Smooth muscle cell (in vitro differentiated cells): ENCODE results near the gene USP25. TPM values are rescaled to one million over a fixed set of nuclear protein-coding genes. Genes with fewer than 3 reads are reported as not detected.

Source experiments
- DNase-seq: peaks from one replicate; lab custom pipeline; 2025; ENCODE audit not compliant: unreplicated experiment; lab: John Stamatoyannopoulos, UW
- H2AFZ ChIP-seq: fragments of 200-600 bp; sonication (generic); 2 replicates; pipeline ENCODE4 v1.6.0; 2016; ENCODE audit warnings: antibody characterized with exemption, low read depth, mild to moderate bottlenecking
- H3F3A ChIP-seq: fragments of 200-600 bp; sonication (generic); 2 replicates; pipeline ENCODE4 v1.6.0; 2017; ENCODE audit warnings: antibody characterized with exemption, low read depth
- H3K27ac ChIP-seq: fragments of 200-600 bp; sonication (generic); 2 replicates; pipeline ENCODE4 v1.5.1; 2016; ENCODE audit warnings: low read depth, mild to moderate bottlenecking
- H3K27me3 ChIP-seq: fragments of 200-600 bp; sonication (generic); 2 replicates; pipeline ENCODE4 v1.6.1; 2016; ENCODE audit warnings: low read depth, mild to moderate bottlenecking
- H3K36me3 ChIP-seq: fragments of 200-600 bp; sonication (generic); 2 replicates; pipeline ENCODE4 v1.5.1; 2016; ENCODE audit warnings: low read depth
- H3K4me1 ChIP-seq: fragments of 200-600 bp; sonication (generic); 2 replicates; pipeline ENCODE4 v1.5.1; 2016; ENCODE audit warnings: low read depth
- H3K4me2 ChIP-seq: fragments of 200-600 bp; sonication (generic); 2 replicates; pipeline ENCODE4 v1.6.0; 2016; ENCODE audit warnings: mild to moderate bottlenecking
- H3K4me3 ChIP-seq: fragments of 200-600 bp; sonication (generic); 2 replicates; pipeline ENCODE4 v1.5.1; 2016; ENCODE audit warnings: mild to moderate bottlenecking
- H3K79me2 ChIP-seq: fragments of 200-600 bp; sonication (generic); 2 replicates; pipeline ENCODE4 v1.6.0; 2016; ENCODE audit warnings: low read depth, mild to moderate bottlenecking
- H3K9ac ChIP-seq: fragments of 200-600 bp; sonication (generic); 2 replicates; pipeline ENCODE4 v1.6.0; 2016; ENCODE audit warnings: low read depth
- H3K9me3 ChIP-seq: fragments of 200-600 bp; sonication (generic); replicated peaks from 2 replicates; pipeline ENCODE4 v1.5.1; 2016; ENCODE audit warnings: low read depth
- H4K20me1 ChIP-seq: fragments of 200-600 bp; sonication (generic); 2 replicates; pipeline ENCODE4 v1.6.0; 2016; ENCODE audit warnings: low read depth
- WGBS: methylation state at CpG from one replicate; pipeline ENCODE4 v1.1.7; 2016; ENCODE audit warnings: low lambda C conversion rate; 5-methylcytosine and 5-hydroxymethylcytosine counted together
- polyA plus RNA-seq: library from polyadenylated mRNA; unstranded; fragments of >200 nt; fragmentation: Nextera tagmentation; extraction: Ambion mirVana; gene quantifications from 2 replicates; pipeline ENCODE4 v1.2.1, GENCODE V29; 2016
- total RNA-seq: library from RNA; depleted of rRNA; stranded (reverse); fragments of >200 nt; gene quantifications from 2 replicates; pipeline ENCODE4 v1.2.3, GENCODE V29; 2014
- TF ChIP-seq, protein P1 (sequence below): fragments of 200-600 bp; sonication (generic); IDR thresholded peaks from 2 replicates; pipeline ENCODE4 v1.5.1; 2017; ENCODE audit warnings: borderline replicate concordance, mild to moderate bottlenecking, antibody characterized with exemption; ENCODE audit not compliant: insufficient read depth, poor library complexity, severe bottlenecking

Gene USP25
- total and polyA plus RNA-seq, 2 experiments from 2014 or later = 12.0 to 30.7 TPM

DNA sequence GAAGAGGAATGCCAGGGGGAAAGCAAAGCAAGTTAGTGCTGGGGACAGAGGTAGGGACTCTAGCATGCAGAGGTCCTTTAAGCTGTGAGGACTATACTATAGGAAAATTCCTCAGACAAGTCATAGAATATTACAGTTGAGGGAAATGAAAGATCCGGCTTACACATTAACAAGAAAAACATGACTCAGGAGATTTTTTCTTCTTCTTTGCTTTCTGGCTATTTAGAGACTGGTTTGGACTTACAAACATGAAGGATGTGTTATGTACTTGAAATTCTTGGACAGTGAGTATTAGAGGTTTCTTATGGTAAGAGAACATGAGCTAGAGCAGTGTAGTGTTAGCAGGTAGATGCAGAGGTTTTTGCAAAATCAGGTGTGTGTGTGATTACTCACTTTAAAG lies 24.9 kb downstream of the USP25 start:
- Histone ChIP-seq H3K4me3 (no peak overlapping the region), H4K20me1 (peaks cover 43% of the 10 kb centered on the region), H3K36me3 (no peaks in the 10 kb centered on the region), H3K4me2 (peak overlapping the region; percentile 20), H2AFZ (no peak overlapping the region), H3K9ac (no peak overlapping the region), H3K9me3 (no peaks in the 10 kb centered on the region), H3K27ac (peak overlapping the region; percentile 29), H3K27me3 (no peaks in the 10 kb centered on the region), H3K4me1 (peaks cover 16% of the 10 kb centered on the region), H3K79me2 (peaks cover 90% of the 10 kb centered on the region), H3F3A (no peaks in the 10 kb centered on the region)
- 12% methylated on average over 1 of the region's 1 CpG for WGBS
- TF ChIP-seq, protein P1, sequence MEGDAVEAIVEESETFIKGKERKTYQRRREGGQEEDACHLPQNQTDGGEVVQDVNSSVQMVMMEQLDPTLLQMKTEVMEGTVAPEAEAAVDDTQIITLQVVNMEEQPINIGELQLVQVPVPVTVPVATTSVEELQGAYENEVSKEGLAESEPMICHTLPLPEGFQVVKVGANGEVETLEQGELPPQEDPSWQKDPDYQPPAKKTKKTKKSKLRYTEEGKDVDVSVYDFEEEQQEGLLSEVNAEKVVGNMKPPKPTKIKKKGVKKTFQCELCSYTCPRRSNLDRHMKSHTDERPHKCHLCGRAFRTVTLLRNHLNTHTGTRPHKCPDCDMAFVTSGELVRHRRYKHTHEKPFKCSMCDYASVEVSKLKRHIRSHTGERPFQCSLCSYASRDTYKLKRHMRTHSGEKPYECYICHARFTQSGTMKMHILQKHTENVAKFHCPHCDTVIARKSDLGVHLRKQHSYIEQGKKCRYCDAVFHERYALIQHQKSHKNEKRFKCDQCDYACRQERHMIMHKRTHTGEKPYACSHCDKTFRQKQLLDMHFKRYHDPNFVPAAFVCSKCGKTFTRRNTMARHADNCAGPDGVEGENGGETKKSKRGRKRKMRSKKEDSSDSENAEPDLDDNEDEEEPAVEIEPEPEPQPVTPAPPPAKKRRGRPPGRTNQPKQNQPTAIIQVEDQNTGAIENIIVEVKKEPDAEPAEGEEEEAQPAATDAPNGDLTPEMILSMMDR = no peak
- no peak for DNase-seq

DNA sequence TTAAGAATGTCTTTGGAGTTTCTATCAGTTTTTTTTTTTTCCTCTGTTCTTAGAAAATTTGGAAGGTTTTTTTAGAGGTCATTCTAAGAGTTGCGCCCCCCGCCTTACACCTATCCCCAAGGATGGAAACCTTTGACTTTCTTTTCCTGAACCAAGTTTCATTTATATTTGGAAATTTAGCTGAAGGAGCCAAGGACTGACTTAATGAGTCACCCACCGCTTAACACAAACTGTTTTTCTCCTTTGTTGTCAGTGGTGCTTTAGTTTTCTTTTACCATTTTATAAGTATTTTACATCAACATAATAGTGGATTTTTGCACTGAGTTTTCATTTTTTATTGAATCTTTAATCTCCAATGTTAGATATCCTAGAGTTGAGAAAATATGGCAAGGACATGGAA lies 25.3 kb downstream of the USP25 start:
- no peaks in the 10 kb centered on the region for H3F3A ChIP-seq
- TF ChIP-seq, protein P1 = no peak
- no peaks in the 10 kb centered on the region for H3K27me3 ChIP-seq
- no peak overlapping the region for H2AFZ ChIP-seq
- WGBS = 92% methylated on average over 3 of the region's 3 CpGs
- no peak overlapping the region for H3K9ac ChIP-seq
- H3K27ac ChIP-seq = peak overlapping the region; percentile 29
- no peaks in the 10 kb centered on the region for H3K36me3 ChIP-seq
- peak overlapping the region; percentile 20 for H3K4me2 ChIP-seq
- peaks cover 90% of the 10 kb centered on the region for H3K79me2 ChIP-seq
- DNase-seq = no peak
- peaks cover 43% of the 10 kb centered on the region for H4K20me1 ChIP-seq
- H3K4me1 ChIP-seq = peaks cover 16% of the 10 kb centered on the region
- no peaks in the 10 kb centered on the region for H3K9me3 ChIP-seq
- no peak overlapping the region for H3K4me3 ChIP-seq

DNA sequence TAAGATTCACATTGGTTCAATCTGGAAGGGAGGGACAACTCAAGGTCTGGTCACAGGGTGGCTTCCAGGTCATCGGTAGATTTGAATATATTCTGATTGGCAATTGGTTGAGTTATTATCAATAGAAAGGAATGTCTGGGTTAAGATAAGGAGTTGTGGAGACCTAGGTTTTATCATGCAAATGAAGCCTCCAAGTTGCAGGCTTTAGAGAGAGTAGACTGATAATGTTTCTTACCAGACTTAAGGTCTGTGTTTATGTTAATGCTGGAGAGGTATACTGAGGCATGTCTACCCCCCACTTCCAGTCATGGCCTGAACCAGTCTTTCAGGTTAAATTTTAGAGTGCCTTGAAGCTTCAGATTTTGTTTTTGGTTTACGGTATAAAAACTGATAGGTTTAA lies 29.7 kb downstream of the USP25 start:
- Histone ChIP-seq H2AFZ (no peak overlapping the region), H3K9ac (no peak overlapping the region), H3K4me3 (no peak overlapping the region), H3K36me3 (no peaks in the 10 kb centered on the region), H3K27me3 (no peaks in the 10 kb centered on the region), H3K4me2 (no peak overlapping the region), H3K4me1 (peaks cover under 1% of the 10 kb centered on the region), H3K79me2 (peaks cover 87% of the 10 kb centered on the region), H3K9me3 (no peaks in the 10 kb centered on the region), H3K27ac (no peak overlapping the region), H3F3A (no peaks in the 10 kb centered on the region), H4K20me1 (peaks cover 42% of the 10 kb centered on the region)
- TF ChIP-seq, protein P1 = no peak
- DNase-seq = no peak
- WGBS = 63% methylated on average over 2 of the region's 2 CpGs

DNA sequence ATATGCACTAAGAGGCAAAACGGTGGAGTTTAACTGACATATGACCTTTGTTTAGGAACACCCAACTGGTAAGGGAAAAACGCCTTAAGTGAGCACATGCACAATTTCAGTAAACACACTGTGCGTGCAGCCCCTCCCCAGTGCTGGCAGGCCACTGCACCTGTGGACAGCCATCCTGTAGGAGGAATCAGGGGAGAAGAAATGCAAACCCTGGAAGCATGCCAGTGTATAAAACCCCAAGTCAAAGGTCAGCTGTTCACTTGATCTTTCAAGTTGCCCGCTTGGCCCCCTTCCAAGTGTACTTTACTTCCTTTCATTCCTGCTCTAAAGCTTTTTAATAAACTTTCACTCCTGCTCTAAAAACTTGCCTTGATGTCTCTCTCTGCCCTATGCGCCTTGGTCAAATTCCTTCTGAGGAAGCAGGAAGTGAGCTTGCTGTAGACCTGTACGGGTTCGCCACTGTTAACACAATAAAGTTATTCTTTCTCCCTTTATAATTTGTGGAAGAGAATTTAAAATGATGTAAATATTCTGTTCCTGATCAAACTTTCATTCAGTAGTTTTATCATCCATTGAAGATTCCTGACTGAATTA lies 31.8 kb downstream of the USP25 start:
- H3K27ac ChIP-seq = no peak overlapping the region
- H3K4me3 ChIP-seq = no peak overlapping the region
- no peaks in the 10 kb centered on the region for H3K36me3 ChIP-seq
- DNase-seq = no peak
- H3K9me3 ChIP-seq = no peaks in the 10 kb centered on the region
- H3K9ac ChIP-seq = no peak overlapping the region
- TF ChIP-seq, protein P1 = no peak
- peaks cover 84% of the 10 kb centered on the region for H3K79me2 ChIP-seq
- H2AFZ ChIP-seq = no peak overlapping the region
- H3K4me1 ChIP-seq = no peaks in the 10 kb centered on the region
- no peaks in the 10 kb centered on the region for H3K27me3 ChIP-seq
- peaks cover 28% of the 10 kb centered on the region for H4K20me1 ChIP-seq
- 87% methylated on average over 7 of the region's 7 CpGs for WGBS
- no peaks in the 10 kb centered on the region for H3F3A ChIP-seq
- H3K4me2 ChIP-seq = no peak overlapping the region
